ENCODE results near the gene NAT10.

Gene NAT10

GRCh38 chr11:34150494-34151151, 45.2 kb downstream of the NAT10 start:
- DNase-seq (ENCODE audit: low read depth): no peak

- DNase-seq (ENCODE audit: low read depth): no peak
These were observed 45.7 kb downstream of the NAT10 start for GRCh38 chr11:34151166-34151565.

GRCh38 chr11:34151916-34152845, 46.8 kb downstream of the NAT10 start:
- no peak for DNase-seq (ENCODE audit: low read depth)

DNA sequence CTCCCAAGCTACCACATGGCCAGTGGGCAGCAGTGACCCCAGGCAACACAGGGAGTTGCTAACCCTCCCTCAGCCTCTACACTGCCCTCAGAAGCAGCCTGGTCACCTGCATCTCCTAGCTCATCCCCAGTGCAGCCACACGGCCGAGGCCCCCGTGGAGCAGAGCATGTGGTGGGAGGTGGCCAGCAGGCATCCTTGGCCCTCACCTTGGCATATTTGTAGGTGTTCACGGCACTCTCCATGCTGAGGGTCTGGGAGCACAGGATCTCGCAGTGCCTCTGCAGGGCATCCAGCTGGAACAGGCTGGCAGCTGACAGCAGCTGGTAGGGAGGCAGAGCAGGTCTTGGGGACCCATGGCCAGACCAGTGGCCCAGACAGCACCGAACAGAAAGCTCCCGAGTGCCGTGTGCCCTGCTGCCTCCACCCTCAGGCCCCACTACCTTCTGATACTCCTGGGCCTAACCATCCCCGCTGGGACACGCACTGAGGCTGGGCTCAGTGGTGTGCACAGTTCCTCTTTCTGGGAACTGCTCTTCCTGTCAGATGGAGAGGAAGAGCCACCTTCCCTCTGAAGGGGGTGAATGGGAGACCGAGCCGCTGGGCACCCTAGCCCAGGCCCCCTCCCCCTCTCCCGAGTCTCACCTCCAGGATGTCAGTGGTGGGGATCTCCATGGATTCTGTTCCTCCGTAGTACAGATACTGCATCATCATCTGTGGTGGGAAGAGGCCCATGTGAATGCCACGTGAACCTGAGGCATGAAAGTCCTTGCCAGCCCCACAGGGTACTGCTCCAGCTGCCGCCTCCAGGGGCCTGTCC, 48.8 kb downstream of the NAT10 start:
- DNase-seq (ENCODE audit: low read depth): no peak

- DNase-seq (ENCODE audit: low read depth): no peak
These were observed 49.8 kb downstream of the NAT10 start for GRCh38 chr11:34155057-34155756.

DNA sequence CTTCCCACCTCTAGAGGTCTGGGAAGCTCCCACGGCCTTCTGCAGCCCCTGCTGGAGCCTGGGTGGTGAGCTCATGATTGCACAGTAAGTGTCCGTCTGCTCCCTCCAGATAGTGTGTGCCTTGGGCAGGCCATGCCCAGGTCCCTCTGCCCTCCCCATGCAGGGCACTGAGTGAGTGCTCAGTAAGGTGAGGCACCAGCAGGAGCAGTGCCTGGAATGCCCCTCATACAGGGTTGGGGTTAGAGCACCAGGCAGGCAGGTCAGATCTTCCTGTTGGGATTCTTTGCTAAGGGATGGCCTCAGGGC, 50.3 kb downstream of the NAT10 start:
- DNase-seq (ENCODE audit: low read depth): no peak

DNA sequence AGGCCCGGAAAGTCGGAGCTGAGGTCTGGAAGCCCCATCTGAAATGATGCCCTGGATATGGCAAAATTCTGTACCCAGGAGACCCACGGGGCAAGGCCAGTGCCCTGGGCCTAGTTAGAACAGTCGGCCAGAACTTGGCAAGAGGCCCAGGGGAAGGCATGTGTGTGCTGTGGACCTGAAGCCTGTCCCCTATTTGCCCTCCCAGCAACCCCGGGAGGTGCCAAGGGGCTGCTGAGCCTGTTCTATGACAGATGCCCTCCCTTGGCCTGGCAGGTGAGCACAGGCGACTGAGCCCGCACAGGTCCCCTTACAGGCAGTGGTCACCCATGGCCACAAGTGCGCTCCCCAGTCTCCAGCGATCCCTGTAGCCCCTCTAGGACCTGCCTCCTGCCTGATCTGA, 51.7 kb downstream of the NAT10 start:
- no peak for DNase-seq (ENCODE audit: low read depth)

DNA sequence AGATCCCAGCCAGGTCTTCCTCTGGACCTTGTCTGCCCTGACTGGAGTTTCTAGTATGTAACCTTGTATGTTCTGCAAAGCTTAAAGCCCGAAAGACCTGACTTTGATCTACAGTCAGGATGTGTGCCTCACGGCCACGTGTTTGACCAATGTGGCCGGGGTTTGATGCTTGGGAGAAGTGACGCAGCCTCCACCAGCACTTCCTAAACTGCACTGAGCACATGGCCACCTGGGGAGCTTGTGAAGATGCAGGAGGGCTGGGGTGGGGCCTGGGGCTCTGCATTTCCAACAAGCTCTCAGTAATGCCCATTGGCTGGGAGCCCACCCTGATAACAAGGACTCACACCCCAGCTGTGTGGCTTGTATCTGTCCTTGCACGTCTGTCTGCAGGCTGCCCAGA, 53.2 kb downstream of the NAT10 start:
- DNase-seq (ENCODE audit: low read depth): no peak

DNA sequence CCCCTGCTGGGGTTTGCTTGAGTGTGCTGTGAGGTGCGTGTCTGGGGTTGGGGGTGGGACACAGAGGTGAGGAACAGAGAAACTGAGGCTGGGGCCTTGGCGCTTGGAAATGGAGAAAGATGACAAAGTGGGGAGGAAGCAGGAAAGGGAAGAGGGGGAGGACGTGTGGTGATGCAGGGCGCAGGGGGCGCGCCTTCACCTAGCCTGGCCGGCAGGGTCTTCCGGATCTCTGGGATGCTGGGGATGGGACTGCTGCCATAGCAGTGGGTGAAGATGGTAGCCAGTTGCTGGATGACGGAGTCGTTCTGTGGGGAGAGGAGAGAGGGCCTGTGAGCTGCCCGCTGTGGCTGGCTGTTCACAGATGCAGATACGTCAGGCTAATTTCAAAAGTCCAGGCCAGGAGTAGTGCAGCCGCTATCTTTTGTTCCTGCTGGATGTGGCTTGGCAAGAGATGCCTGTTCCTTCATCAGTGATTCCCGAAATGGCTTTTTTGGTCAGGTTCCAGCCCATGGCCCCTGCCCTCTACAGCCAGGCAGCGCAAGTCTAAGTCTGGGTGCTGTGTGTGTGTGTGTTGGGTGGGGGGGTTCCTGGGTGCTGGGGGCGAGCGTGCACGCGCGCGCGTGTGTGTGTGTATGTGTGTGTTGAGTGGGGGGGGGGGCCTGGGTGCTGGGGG, 54.8 kb downstream of the NAT10 start:
- no peak for DNase-seq (ENCODE audit: low read depth)

GRCh38 chr11:34160791-34161190, 55.4 kb downstream of the NAT10 start:
- DNase-seq (ENCODE audit: low read depth): no peak

DNA sequence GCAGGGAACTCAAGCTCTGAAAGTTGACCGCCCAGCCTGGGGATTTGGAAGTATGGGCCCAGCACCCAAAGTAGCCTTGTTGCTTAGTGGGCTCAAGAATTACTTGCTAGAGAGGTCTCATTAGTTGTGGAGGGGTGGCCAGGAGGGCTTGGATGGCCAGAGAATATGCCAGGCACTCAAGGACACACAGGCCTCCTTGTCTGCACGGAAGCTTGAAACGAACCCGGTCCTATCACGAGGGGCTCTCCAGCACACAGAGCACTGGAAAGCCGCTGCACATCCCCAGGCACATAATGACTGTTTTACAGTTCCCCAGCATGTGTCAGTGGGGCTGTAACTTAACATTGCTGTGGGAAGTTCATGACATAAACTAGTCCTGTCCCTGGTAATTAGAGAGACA, 55.9 kb downstream of the NAT10 start:
- DNase-seq (ENCODE audit: low read depth): no peak

DNA sequence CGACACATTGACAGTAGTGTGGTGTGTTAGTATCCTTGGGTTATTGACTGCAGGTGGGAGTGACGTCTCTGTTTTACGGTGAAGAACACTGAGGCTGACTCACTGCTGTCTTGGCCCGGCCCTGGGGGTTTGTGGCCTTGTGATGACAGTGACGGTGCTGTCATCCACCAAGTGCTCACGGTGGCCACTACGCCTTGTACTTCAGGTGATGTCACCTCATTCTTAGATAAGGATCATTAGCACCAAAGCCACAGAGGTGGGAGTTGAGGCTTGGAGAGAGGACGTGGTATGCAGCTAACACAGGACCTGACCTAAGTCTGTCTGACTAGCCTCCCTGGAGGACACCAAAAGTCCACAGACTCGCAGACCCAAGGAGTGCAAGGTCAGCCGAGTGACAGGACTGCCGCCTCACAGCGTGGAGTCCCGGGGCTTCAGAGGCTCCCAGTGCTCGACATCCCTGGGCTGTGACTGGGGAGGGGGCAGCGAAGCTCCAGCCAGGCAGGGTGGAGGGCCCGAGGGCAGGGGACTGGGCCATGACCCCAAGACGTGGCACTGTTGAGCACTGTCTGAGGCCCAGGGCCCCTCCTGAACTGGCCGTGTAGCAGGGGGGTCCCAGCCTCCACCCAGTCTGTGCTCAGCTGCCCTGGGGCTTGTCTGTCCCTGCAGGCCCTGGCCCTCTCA, 56.5 kb downstream of the NAT10 start:
- no peak for DNase-seq (ENCODE audit: low read depth)

- no peak for DNase-seq (ENCODE audit: low read depth)
These were observed 57.0 kb downstream of the NAT10 start for GRCh38 chr11:34162493-34162820.

- DNase-seq (ENCODE audit: low read depth): no peak
These were observed 57.4 kb downstream of the NAT10 start for GRCh38 chr11:34162856-34163255.

- no peak for DNase-seq (ENCODE audit: low read depth)
These were observed 59.7 kb downstream of the NAT10 start for GRCh38 chr11:34165121-34165520.

DNA sequence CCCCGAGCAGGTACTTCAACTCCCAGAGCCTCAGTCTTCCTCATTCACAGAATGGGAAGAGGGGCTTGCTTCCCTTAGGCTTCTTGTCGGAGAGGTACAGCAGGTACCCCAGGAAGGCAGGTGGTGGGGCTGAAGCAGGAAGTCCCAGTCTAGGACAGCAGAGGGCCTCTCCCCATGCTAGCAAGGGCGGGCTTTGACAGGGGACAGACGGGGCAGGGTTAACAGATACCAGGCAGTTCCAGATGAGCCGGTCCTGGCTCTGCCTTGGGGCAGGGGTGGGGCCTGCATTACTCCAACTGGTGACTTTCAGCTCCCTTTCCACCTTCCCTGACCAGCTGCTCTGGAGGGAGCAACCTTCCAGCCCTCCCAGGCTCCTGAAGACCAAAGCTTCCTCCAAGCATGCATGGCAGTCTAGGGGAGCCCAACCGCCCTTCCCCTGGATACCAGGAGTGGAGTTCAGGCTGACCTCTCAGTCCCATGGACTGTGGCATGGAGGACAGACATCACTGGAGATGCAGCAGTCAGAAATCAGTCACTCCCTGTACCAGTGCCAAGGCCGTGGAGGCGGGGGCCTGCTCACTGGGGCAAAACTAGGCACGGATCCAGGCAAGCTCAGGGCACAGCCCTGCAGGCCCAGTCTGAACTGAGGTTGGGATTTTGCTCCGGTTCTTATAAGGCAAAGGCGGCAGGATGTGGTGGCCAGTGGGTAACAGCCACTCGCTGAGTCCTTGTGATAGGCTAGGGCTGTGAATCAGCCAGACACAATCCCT, 60.5 kb downstream of the NAT10 start:
- DNase-seq (ENCODE audit: low read depth): no peak

DNA sequence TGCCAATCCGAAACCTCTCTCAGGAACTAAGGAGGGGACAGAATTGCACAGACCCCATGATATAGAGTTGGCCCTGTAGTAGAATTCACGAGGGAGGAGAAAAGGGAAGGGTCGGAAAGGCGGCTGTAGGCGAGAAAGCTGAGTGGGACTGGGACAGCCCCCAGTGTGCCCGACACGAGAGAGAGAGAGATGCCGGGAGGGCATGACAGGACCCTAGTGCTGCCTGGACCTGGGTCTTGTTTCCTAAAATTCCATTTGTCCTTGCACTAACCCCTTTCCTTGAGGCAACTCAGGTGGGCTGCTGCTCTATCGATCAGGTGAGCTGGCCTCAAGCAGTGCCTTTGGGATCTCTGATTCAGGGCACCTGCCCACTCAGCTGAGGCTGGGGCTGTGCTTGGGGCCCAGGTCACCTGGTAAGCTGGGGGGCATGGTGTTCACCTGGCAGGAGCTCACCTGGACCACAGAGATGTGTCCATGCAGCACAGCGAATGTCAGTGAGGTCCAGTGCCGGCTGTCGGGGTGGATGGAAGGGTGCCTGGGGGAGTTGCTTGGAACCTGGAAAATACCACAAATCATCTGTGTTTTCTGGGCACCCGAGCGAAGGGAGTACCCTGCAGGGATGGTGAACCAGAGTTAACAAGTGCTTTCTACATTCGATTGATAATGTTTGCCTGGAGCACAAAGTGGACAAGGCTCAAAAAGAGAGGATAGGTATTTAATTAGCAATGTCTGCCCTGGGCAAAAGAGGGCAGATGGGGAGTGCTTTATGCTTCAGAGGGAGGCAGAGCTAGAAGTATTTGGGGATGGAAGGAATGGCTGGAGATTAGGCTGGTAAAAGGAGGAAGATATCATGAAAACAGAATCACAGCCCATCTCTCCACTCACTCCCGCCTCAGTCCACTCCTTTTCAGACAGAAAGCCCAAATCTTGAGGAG, 61.6 kb downstream of the NAT10 start:
- no peak for DNase-seq (ENCODE audit: low read depth)

GRCh38 chr11:34167961-34168360, 62.5 kb downstream of the NAT10 start:
- no peak for DNase-seq (ENCODE audit: low read depth)
